H9 (cell line): ENCODE data around the gene GPR37L1. TPM values are rescaled to one million over a fixed set of nuclear protein-coding genes. Genes with fewer than 3 reads are reported as not detected.

Source experiments
- DNase-seq: peaks from one replicate; pipeline ENCODE4 v3.0.0-alpha.2; 2017
- H2AFZ ChIP-seq: one replicate; pipeline ENCODE4 v1.6.1; 2013; ENCODE audit warnings: mild to moderate bottlenecking, low read length, control low read depth, moderate library complexity
- H2AK5ac ChIP-seq: 2 replicates; pipeline ENCODE4 v1.6.1; 2013; ENCODE audit warnings: low read length, control low read depth, mixed read lengths; ENCODE audit not compliant: insufficient read length
- H2BK120ac ChIP-seq: one replicate; pipeline ENCODE4 v1.6.1; 2013; ENCODE audit warnings: low read depth, mild to moderate bottlenecking, low read length, control low read depth, inconsistent platforms; ENCODE audit not compliant: poor library complexity, severe bottlenecking
- H2BK12ac ChIP-seq: 2 replicates; pipeline ENCODE4 v1.6.1; 2013; ENCODE audit warnings: low read length, control low read depth, mixed read lengths, low read depth; ENCODE audit not compliant: insufficient read length
- H2BK15ac ChIP-seq: 2 replicates; pipeline ENCODE4 v1.6.1; 2013; ENCODE audit warnings: low read depth, low read length, control low read depth
- H2BK20ac ChIP-seq: one replicate; pipeline ENCODE4 v1.6.1; 2013; ENCODE audit warnings: low read depth, mild to moderate bottlenecking, low read length, control low read depth, inconsistent platforms; ENCODE audit not compliant: poor library complexity, severe bottlenecking
- H2BK5ac ChIP-seq: 2 replicates; pipeline ENCODE4 v1.6.1; 2013; ENCODE audit warnings: low read length, control low read depth, mixed read lengths; ENCODE audit not compliant: insufficient read length
- H3K14ac ChIP-seq: 2 replicates; pipeline ENCODE4 v1.6.1; 2013; ENCODE audit warnings: low read length, control low read depth; ENCODE audit not compliant: insufficient read depth
- H3K18ac ChIP-seq: 2 replicates; pipeline ENCODE4 v1.6.1; 2013; ENCODE audit warnings: low read depth, mild to moderate bottlenecking, mixed read lengths, low read length, control low read depth; ENCODE audit not compliant: insufficient read length
- H3K23ac ChIP-seq: 2 replicates; pipeline ENCODE4 v1.6.1; 2013; ENCODE audit warnings: low read length, control low read depth, mixed read lengths, low read depth; ENCODE audit not compliant: insufficient read length
- H3K23me2 ChIP-seq: 2 replicates; pipeline ENCODE4 v1.6.1; 2013; ENCODE audit warnings: low read depth, mild to moderate bottlenecking, mixed read lengths, low read length, control low read depth; ENCODE audit not compliant: insufficient read length, poor library complexity, severe bottlenecking
- H3K27ac ChIP-seq: 2 replicates; pipeline ENCODE4 v1.5.1; 2013; ENCODE audit warnings: low read length, control low read depth, mixed read lengths, low read depth; ENCODE audit not compliant: insufficient read length
- H3K27me3 ChIP-seq: 2 replicates; pipeline ENCODE4 v1.6.1; 2013; ENCODE audit warnings: low read length, control low read depth, inconsistent platforms; ENCODE audit not compliant: insufficient read depth
- H3K4ac ChIP-seq: 2 replicates; pipeline ENCODE4 v1.6.1; 2013; ENCODE audit warnings: low read depth, mild to moderate bottlenecking, control low read depth, inconsistent platforms, low read length, moderate library complexity
- H3K4me1 ChIP-seq: 2 replicates; pipeline ENCODE4 v1.6.1; 2013; ENCODE audit warnings: low read length, control low read depth, inconsistent platforms; ENCODE audit not compliant: insufficient read depth
- H3K4me2 ChIP-seq: 2 replicates; pipeline ENCODE4 v1.6.1; 2013; ENCODE audit warnings: low read length, control low read depth, mixed read lengths; ENCODE audit not compliant: insufficient read length, insufficient read depth
- H3K56ac ChIP-seq: 2 replicates; pipeline ENCODE4 v1.6.1; 2013; ENCODE audit warnings: low read depth, mild to moderate bottlenecking, mixed read lengths, low read length, control low read depth; ENCODE audit not compliant: insufficient read length
- H3K79me1 ChIP-seq: 2 replicates; pipeline ENCODE4 v1.6.1; 2013; ENCODE audit warnings: low read depth, mild to moderate bottlenecking, moderate library complexity, low read length, control low read depth, inconsistent platforms; ENCODE audit not compliant: insufficient read depth, poor library complexity, severe bottlenecking
- H3K79me2 ChIP-seq: 2 replicates; pipeline ENCODE4 v1.6.1; 2013; ENCODE audit warnings: low read length, control low read depth, inconsistent platforms; ENCODE audit not compliant: insufficient read depth
- H3K9ac ChIP-seq: 2 replicates; pipeline ENCODE4 v1.6.1; 2013; ENCODE audit warnings: low read length, control low read depth, mixed read lengths; ENCODE audit not compliant: insufficient read length; ENCODE audit errors: extremely low read depth
- H3K9me3 ChIP-seq: one replicate; pipeline ENCODE4 v1.6.1; 2013; ENCODE audit warnings: low read depth, low read length, inconsistent platforms; ENCODE audit not compliant: control insufficient read depth
- H3T11ph ChIP-seq: one replicate; pipeline ENCODE4 v1.6.1; 2013; ENCODE audit warnings: mild to moderate bottlenecking, low read length, control low read depth, inconsistent platforms
- H4K20me1 ChIP-seq: one replicate; pipeline ENCODE4 v1.6.1; 2013; ENCODE audit not compliant: control insufficient read depth, insufficient read length, insufficient read depth
- H4K5ac ChIP-seq: 2 replicates; pipeline ENCODE4 v1.6.1; 2013; ENCODE audit warnings: low read depth, mild to moderate bottlenecking, mixed read lengths, low read length, control low read depth; ENCODE audit not compliant: insufficient read length
- H4K8ac ChIP-seq: replicated peaks from 2 replicates; pipeline ENCODE4 v1.6.1; 2013; ENCODE audit warnings: low read length, control low read depth, mixed read lengths, low read depth; ENCODE audit not compliant: insufficient read length
- H4K91ac ChIP-seq: 2 replicates; pipeline ENCODE4 v1.6.1; 2013; ENCODE audit warnings: low read depth, mild to moderate bottlenecking, moderate library complexity, mixed read lengths, low read length, control low read depth; ENCODE audit not compliant: insufficient read length
- H3K27ac Mint-ChIP-seq, 3 experiments: 2 replicates in 2 of 3; 3 replicates in 1 of 3; pipeline ENCODE4 v1.8.0; 2020 to 2021; ENCODE audit warnings: mixed read lengths in 3 of 3, mild to moderate bottlenecking in 1 of 3, moderate library complexity in 1 of 3
- H3K27me3 Mint-ChIP-seq: 2 replicates; pipeline ENCODE4 v1.8.0; 2021; ENCODE audit warnings: low read depth, mild to moderate bottlenecking, moderate library complexity, mixed read lengths
- H3K36me3 Mint-ChIP-seq, 3 experiments: 2 replicates in 2 of 3; 3 replicates in 1 of 3; pipeline ENCODE4 v1.8.0; 2020 to 2021; ENCODE audit warnings: low read depth in 3 of 3, mixed read lengths in 3 of 3; ENCODE audit not compliant: insufficient read depth in 1 of 3
- H3K4me1 Mint-ChIP-seq, 2 experiments: 2 replicates each; pipeline ENCODE4 v1.8.0; 2020; ENCODE audit warnings: mixed read lengths in 2 of 2
- H3K4me3 Mint-ChIP-seq, 2 experiments: 2 replicates in 1 of 2; 3 replicates in 1 of 2; pipeline ENCODE4 v1.8.0; 2020 to 2021; ENCODE audit warnings: mild to moderate bottlenecking in 2 of 2, mixed read lengths in 2 of 2, moderate library complexity in 1 of 2
- H3K9me3 Mint-ChIP-seq, 2 experiments: 2 replicates in 1 of 2; 3 replicates in 1 of 2; pipeline ENCODE4 v1.8.0; 2020; ENCODE audit warnings: mild to moderate bottlenecking in 2 of 2, mixed read lengths in 2 of 2, moderate library complexity in 1 of 2
- WGBS: extraction: QIAGEN DNeasy Blood & Tissue Kit; methylation state at CpG from one replicate; pipeline ENCODE4 v1.1.7; 2013; ENCODE audit warnings: missing lambda C conversion rate, low lambda C conversion rate, mixed read lengths; ENCODE audit not compliant: insufficient read length; ENCODE audit errors: extremely low coverage; 5-methylcytosine and 5-hydroxymethylcytosine counted together
- total RNA-seq: library from RNA; stranded (reverse); gene quantifications from 2 replicates; pipeline ENCODE4 v1.2.1, GENCODE V29; 2021
- TF ChIP-seq, protein P1 (sequence below): fragments of 200-600 bp; sonication (generic); conservative IDR thresholded peaks from 3 replicates; pipeline ENCODE4 v1.8.0; 2021; ENCODE audit warnings: antibody characterized with exemption, mild to moderate bottlenecking

GPR37L1 gene
- total RNA-seq, 1 experiment from 2014 or later, result 0.11 TPM

- no peak overlapping the region for H2BK12ac ChIP-seq
- H4K8ac ChIP-seq, result no peak overlapping the region
- H3K23me2 ChIP-seq, result no peaks in the 10 kb centered on the region
- peaks cover 9% of the 10 kb centered on the region for H3K27me3 Mint-ChIP-seq
- H3T11ph ChIP-seq, result no peak overlapping the region
- H3K4me1 Mint-ChIP-seq, result peaks cover 14 to 16% of the 10 kb centered on the region in 2 experiments
- H3K18ac ChIP-seq, result no peak overlapping the region
- H2AK5ac ChIP-seq, result no peak overlapping the region
- H2AFZ ChIP-seq, result no peak overlapping the region
- H3K4me1 ChIP-seq, result 0 out of 2 replicates have a peak, but pooled peaks cover 4% of the 10 kb centered on the region
- no peak overlapping the region for H3K23ac ChIP-seq
- no peak overlapping the region for H4K91ac ChIP-seq
- TF ChIP-seq, protein P1, sequence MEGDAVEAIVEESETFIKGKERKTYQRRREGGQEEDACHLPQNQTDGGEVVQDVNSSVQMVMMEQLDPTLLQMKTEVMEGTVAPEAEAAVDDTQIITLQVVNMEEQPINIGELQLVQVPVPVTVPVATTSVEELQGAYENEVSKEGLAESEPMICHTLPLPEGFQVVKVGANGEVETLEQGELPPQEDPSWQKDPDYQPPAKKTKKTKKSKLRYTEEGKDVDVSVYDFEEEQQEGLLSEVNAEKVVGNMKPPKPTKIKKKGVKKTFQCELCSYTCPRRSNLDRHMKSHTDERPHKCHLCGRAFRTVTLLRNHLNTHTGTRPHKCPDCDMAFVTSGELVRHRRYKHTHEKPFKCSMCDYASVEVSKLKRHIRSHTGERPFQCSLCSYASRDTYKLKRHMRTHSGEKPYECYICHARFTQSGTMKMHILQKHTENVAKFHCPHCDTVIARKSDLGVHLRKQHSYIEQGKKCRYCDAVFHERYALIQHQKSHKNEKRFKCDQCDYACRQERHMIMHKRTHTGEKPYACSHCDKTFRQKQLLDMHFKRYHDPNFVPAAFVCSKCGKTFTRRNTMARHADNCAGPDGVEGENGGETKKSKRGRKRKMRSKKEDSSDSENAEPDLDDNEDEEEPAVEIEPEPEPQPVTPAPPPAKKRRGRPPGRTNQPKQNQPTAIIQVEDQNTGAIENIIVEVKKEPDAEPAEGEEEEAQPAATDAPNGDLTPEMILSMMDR, result no peak
- H2BK15ac ChIP-seq, result no peak overlapping the region
- no peak overlapping the region for H2BK20ac ChIP-seq
- no peak overlapping the region for H3K4me2 ChIP-seq
- no peaks in the 10 kb centered on the region for H3K79me2 ChIP-seq
- no peaks in the 10 kb centered on the region for H3K27me3 ChIP-seq
- H3K79me1 ChIP-seq, result no peaks in the 10 kb centered on the region
- 0 out of 2 replicates have a peak overlapping the region, but pooled peaks have one; percentile 22 for H3K14ac ChIP-seq
- H3K56ac ChIP-seq, result no peak overlapping the region
- no peak overlapping the region for H3K9ac ChIP-seq
- H4K5ac ChIP-seq, result no peak overlapping the region
- H2BK120ac ChIP-seq, result no peak overlapping the region
- H3K36me3 Mint-ChIP-seq, result no peaks in the 10 kb centered on the region
- H3K27ac ChIP-seq, result no peak overlapping the region
- no CpG with 5 or more reads among the region's 9 CpGs for WGBS
- peak overlapping the region in 1 of 3 experiments; percentile 40; a peak in 1 of 7 replicates for H3K27ac Mint-ChIP-seq
- no peak overlapping the region for H2BK5ac ChIP-seq
- H3K4me3 Mint-ChIP-seq, result no peak overlapping the region
- H3K9me3 ChIP-seq, result no peaks in the 10 kb centered on the region
- no peaks in the 10 kb centered on the region for H4K20me1 ChIP-seq
- H3K4ac ChIP-seq, result no peak overlapping the region
- H3K9me3 Mint-ChIP-seq, result no peaks in the 10 kb centered on the region
- no peak for DNase-seq
These were observed 3.7 kb downstream of the GPR37L1 start for GRCh38 chr1:202126426-202126825.
